Subcutaneous adipose tissue (tissue), 4 donors: ENCODE measurements around the gene CHRNA1. TPM values are rescaled to one million over a fixed set of nuclear protein-coding genes. Genes with fewer than 3 reads are reported as not detected.

Experiments
- CTCF ChIP-seq: fragments of 450-650 bp; IDR thresholded peaks from one replicate; pipeline ENCODE4 v1.5.1; 2016; ENCODE audit warnings: low read depth, mild to moderate bottlenecking, control low read depth, antibody characterized with exemption, moderate library complexity
- total RNA-seq, 4 donors: library from RNA; depleted of rRNA; stranded (reverse); fragments of >200 nt; gene quantifications; one replicate each; pipeline ENCODE4 v1.1.0, GENCODE V29; 2016

CHRNA1 gene
- total RNA-seq, 4 donors from 2014 or later = 0.44 to 0.85 TPM; not detected in 2

GRCh38 chr2:174760845-174761473, 3.3 kb downstream of the CHRNA1 start:
- TF ChIP-seq CTCF = no peak

DNA sequence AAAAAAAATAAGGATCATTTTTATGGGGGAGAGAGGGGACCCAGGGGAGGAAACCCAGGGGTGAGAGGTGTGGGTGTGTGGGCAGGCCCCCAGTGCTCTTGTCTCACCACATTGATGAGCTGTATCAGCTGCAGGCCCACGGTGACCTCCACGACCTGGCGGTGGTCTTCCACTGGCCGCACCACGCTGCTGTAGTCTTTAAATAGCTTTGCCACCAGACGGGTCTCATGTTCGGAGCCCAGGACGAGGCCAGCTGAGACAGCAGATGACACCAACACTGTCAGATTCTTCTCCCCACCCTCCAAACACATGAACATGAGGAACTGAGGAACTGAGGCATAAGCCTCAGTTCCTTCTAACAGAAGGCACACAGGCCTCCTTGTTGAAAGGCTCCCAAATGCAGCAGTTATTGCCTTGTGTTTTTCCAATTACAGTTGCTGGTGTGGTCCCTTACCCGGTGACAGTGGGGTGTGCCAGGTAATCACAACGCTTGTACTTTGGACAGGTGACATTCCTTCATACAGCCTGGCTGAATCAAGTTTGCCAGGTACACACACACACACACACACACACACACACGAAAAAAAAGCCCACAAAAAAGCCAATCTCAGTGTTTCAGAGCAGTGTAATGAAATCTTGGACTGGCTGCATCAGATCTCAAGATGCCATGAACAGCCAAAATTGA, 4.7 kb downstream of the CHRNA1 start:
- no peak for TF ChIP-seq CTCF

GRCh38 chr2:174756743-174757142, 7.5 kb downstream of the CHRNA1 start:
- no peak for TF ChIP-seq CTCF

GRCh38 chr2:174753038-174753633, 11.1 kb downstream of the CHRNA1 start:
- no peak for TF ChIP-seq CTCF

- TF ChIP-seq CTCF = no peak
Measured at GRCh38 chr2:174752403-174753037, 11.8 kb downstream of the CHRNA1 start.

GRCh38 chr2:174750923-174751441, 13.3 kb downstream of the CHRNA1 start:
- TF ChIP-seq CTCF = no peak

- no peak for TF ChIP-seq CTCF
Measured at GRCh38 chr2:174749793-174750192, 14.5 kb downstream of the CHRNA1 start.
